Measurements from ENCODE around the gene TPSG1. TPM values are rescaled to one million over a fixed set of nuclear protein-coding genes. Genes with fewer than 3 reads are reported as not detected.
A peak's percentile ranks its signal among the peaks of the same experiment; 100 is the strongest.
"Not testable (repeated sequence)": the region's sequence is repeated elsewhere in the genome, so short reads cannot be mapped to it uniquely, and the experiment has no call there.

Gene TPSG1
- total RNA-seq, 2 donors from 2014 or later, result 1.3 TPM; not detected in 1

- Mint-ChIP-seq H3K27me3 (no peaks in the 10 kb centered on the region), H3K27ac (no peak overlapping the region), H3K4me3 (no peak overlapping the region), H3K4me1 (ENCODE audit: low read depth in 2 of 2) (peaks cover 2% of the 10 kb centered on the region in 2 donors), H3K36me3 (no peaks in the 10 kb centered on the region), H3K9me3 (no peaks in the 10 kb centered on the region)
- DNase-seq (ENCODE audit: low spot score) (no peak), ATAC-seq (no peak)
These were observed 30.2 kb downstream of the TPSG1 start for GRCh38 chr16:1194665-1195392.

GRCh38 chr16:1193825-1194581, 31.1 kb downstream of the TPSG1 start:
- Mint-ChIP-seq H3K4me1 (ENCODE audit: low read depth in 2 of 2) (no peaks in the 10 kb centered on the region), H3K36me3 (no peaks in the 10 kb centered on the region)
- ATAC-seq, result no peak

GRCh38 chr16:1193143-1193824, 31.8 kb downstream of the TPSG1 start:
- no peak for DNase-seq (ENCODE audit: low spot score)
- no peak overlapping the region for H3K27ac Mint-ChIP-seq
- no peak overlapping the region for H3K4me3 Mint-ChIP-seq
- H3K27me3 Mint-ChIP-seq, result no peaks in the 10 kb centered on the region
- H3K9me3 Mint-ChIP-seq, result no peaks in the 10 kb centered on the region
- ATAC-seq, result no peak
- no peaks in the 10 kb centered on the region for H3K4me1 Mint-ChIP-seq (ENCODE audit: low read depth in 2 of 2)
- no peaks in the 10 kb centered on the region for H3K36me3 Mint-ChIP-seq

More at GRCh38 chr16:1193825-1194581, 31.1 kb downstream of the TPSG1 start:
- Mint-ChIP-seq H3K9me3 (no peaks in the 10 kb centered on the region), H3K4me3 (no peak overlapping the region), H3K27ac (no peak overlapping the region), H3K27me3 (no peaks in the 10 kb centered on the region)
- no peak for DNase-seq (ENCODE audit: low spot score)

- H3K27ac Mint-ChIP-seq, result no peak overlapping the region
- no peak for ATAC-seq
- H3K36me3 Mint-ChIP-seq, result no peaks in the 10 kb centered on the region
- no peaks in the 10 kb centered on the region for H3K9me3 Mint-ChIP-seq
- no peaks in the 10 kb centered on the region for H3K4me1 Mint-ChIP-seq (ENCODE audit: low read depth in 2 of 2)
- no peak overlapping the region for H3K4me3 Mint-ChIP-seq
- no peak for DNase-seq (ENCODE audit: low spot score)
- no peaks in the 10 kb centered on the region for H3K27me3 Mint-ChIP-seq
These were observed 32.5 kb downstream of the TPSG1 start for GRCh38 chr16:1192384-1193073.

- H3K4me3 Mint-ChIP-seq; H3K36me3 Mint-ChIP-seq; H3K27ac Mint-ChIP-seq; H3K9me3 Mint-ChIP-seq; H3K4me1 Mint-ChIP-seq (ENCODE audit: low read depth in 2 of 2); ATAC-seq; DNase-seq (ENCODE audit: low spot score); H3K27me3 Mint-ChIP-seq: not testable (repeated sequence)
These were observed 34.3 kb downstream of the TPSG1 start for GRCh38 chr16:1190789-1191188.

GRCh38 chr16:1189455-1189854, 35.6 kb downstream of the TPSG1 start:
- Mint-ChIP-seq H3K27me3 (no peaks in the 10 kb centered on the region), H3K4me1 (ENCODE audit: low read depth in 2 of 2) (no peaks in the 10 kb centered on the region), H3K36me3 (no peaks in the 10 kb centered on the region), H3K4me3 (no peak overlapping the region), H3K9me3 (no peaks in the 10 kb centered on the region), H3K27ac (no peak overlapping the region)
- no peak for DNase-seq (ENCODE audit: low spot score)
- ATAC-seq, result no peak

GRCh38 chr16:1188432-1189189, 36.5 kb downstream of the TPSG1 start:
- DNase-seq (ENCODE audit: low spot score), result no peak
- H3K27ac Mint-ChIP-seq, result no peak overlapping the region
- H3K9me3 Mint-ChIP-seq, result no peaks in the 10 kb centered on the region
- no peaks in the 10 kb centered on the region for H3K36me3 Mint-ChIP-seq
- H3K4me1 Mint-ChIP-seq (ENCODE audit: low read depth in 2 of 2), result no peaks in the 10 kb centered on the region
- ATAC-seq, result peak; percentile 34 to 51
- no peaks in the 10 kb centered on the region for H3K27me3 Mint-ChIP-seq
- no peak overlapping the region for H3K4me3 Mint-ChIP-seq

- not testable (repeated sequence) for H3K9me3 Mint-ChIP-seq; H3K4me3 Mint-ChIP-seq; H3K36me3 Mint-ChIP-seq; DNase-seq (ENCODE audit: low spot score); ATAC-seq; H3K27ac Mint-ChIP-seq; H3K4me1 Mint-ChIP-seq (ENCODE audit: low read depth in 2 of 2); H3K27me3 Mint-ChIP-seq
These were observed 39.4 kb downstream of the TPSG1 start for GRCh38 chr16:1185460-1186207.

- Mint-ChIP-seq H3K9me3 (no peaks in the 10 kb centered on the region), H3K4me1 (ENCODE audit: low read depth in 2 of 2) (no peaks in the 10 kb centered on the region), H3K27ac (no peak overlapping the region), H3K4me3 (no peak overlapping the region), H3K36me3 (no peaks in the 10 kb centered on the region), H3K27me3 (no peaks in the 10 kb centered on the region)
- ATAC-seq (no peak), DNase-seq (ENCODE audit: low spot score) (no peak)
These were observed 40.1 kb downstream of the TPSG1 start for GRCh38 chr16:1184980-1185379.

GRCh38 chr16:1184156-1184868, 40.8 kb downstream of the TPSG1 start:
- H3K27ac Mint-ChIP-seq, result no peak overlapping the region
- no peak for ATAC-seq
- H3K9me3 Mint-ChIP-seq, result no peaks in the 10 kb centered on the region
- DNase-seq (ENCODE audit: low spot score), result no peak
- no peaks in the 10 kb centered on the region for H3K27me3 Mint-ChIP-seq
- H3K36me3 Mint-ChIP-seq, result no peaks in the 10 kb centered on the region
- H3K4me1 Mint-ChIP-seq (ENCODE audit: low read depth in 2 of 2), result no peaks in the 10 kb centered on the region
- H3K4me3 Mint-ChIP-seq, result no peak overlapping the region

- Mint-ChIP-seq H3K9me3 (no peaks in the 10 kb centered on the region), H3K27me3 (no peaks in the 10 kb centered on the region), H3K4me3 (no peak overlapping the region), H3K27ac (no peak overlapping the region), H3K36me3 (no peaks in the 10 kb centered on the region), H3K4me1 (ENCODE audit: low read depth in 2 of 2) (no peaks in the 10 kb centered on the region)
- DNase-seq (ENCODE audit: low spot score), result no peak
- ATAC-seq, result no peak
These were observed 41.8 kb downstream of the TPSG1 start for GRCh38 chr16:1182950-1183907.

All from natural killer cell treated with Interleukin-12 subunit alpha and Interleukin-12 subunit beta and Interleukin-15 and Interleukin-18, amount 100 ng/mL, for 72 hours (primary cell).